Stimulated activated CD4-positive, alpha-beta T cell treated with anti-CD3 and anti-CD28 coated beads, Interleukin-2, amount 100 ng/mL, for 24 hours (primary cell): ENCODE measurements around the gene TNFRSF11A.

Experiments
- DNase-seq, 2 donors: peaks; one replicate each; pipeline ENCODE4 v3.0.0-alpha.2; 2020

TNFRSF11A gene

DNA sequence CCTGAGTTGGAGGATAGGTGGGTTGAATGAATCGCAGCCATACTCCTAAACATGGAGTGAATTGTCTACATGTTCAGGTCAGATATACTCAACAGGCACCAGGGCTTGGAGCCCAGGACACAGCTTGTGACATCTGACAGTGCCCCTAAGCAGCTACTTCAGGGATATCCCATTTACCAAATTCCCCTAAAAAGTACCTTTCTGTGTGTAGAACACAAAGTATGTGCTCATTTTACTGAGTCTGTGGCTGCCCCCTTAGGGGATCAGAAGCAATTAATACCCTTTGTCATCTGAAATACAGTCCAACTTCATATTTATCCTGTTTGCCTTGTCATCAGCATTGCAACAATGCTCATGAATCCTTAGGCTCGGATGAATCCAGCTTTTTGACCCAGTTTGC is 20.8 kb downstream of the TNFRSF11A start:
- DNase-seq = no peak

DNA sequence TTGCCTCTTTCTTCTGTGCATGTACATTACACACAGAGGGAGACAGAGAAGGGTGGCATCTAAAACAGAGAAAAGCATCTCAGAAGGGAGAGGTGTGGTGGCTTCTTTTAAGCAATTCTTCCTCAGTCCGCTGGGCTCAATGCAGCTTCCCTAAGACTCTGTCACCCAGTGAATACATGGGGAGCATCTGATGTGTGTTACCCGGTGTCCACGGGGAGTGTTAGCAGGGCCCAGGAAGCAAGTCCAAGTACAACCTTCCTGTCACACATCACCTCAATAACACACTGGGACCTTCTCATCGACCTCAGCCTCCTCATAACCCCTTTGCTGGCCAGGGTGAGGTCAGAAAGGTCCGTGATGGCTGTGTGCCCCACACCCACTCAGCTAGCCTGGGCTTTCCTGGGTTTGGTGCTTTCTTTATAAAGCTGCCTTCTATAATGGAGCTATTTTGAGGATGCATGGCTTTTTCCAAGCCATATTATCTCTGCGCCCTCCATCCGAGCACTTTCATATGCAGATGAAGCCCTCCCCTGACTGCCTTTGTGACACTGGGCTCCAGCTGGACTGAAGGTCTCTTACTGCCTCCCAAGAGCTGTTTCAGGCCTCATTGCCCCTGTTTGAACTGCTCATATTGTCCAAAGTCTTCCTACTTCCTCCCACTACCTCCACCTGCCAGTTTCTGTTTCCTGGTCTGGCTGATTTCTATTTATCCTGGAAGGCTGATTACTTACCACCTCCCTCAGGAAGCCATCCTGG is 21.4 kb downstream of the TNFRSF11A start:
- DNase-seq = no peak

DNA sequence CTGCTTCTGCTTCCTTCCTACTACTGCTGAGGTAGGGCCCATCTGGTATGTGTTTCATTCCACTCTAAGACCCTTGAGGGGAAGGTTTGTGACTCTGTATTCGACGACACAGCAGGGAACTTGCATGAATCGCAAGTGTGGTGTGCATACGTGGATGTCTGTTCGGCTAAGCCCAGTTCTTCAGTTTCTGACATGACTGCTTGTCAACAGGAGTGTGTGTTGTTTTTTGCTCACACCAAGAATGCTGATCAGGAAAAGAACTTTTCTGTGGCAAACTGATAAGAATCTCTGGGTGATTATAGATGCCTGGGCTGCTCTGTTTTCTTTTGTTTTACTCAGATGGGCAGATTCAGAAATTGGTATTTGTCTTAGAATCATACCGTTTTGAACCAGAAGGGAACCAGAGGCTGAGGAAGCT is 22.0 kb downstream of the TNFRSF11A start:
- no peak for DNase-seq

DNA sequence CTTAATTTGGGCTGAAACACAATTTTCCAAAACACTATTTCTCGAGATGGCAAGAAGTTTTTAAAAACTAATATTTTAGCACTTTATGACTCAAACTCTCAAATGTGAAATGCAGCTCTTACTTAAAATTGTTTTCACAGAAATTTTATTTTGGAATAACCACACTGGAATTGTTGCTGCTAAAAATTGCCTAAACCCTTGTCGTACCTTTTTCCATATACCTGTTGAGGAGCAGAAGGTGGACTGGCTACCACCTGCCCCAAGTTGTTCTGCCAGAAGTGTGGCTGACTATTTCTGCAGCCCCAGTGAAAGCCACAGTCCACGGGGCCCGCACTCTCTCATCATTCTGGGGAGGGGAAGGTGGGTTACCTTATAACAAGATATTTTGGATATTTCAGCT is 23.4 kb downstream of the TNFRSF11A start:
- no peak for DNase-seq

DNA sequence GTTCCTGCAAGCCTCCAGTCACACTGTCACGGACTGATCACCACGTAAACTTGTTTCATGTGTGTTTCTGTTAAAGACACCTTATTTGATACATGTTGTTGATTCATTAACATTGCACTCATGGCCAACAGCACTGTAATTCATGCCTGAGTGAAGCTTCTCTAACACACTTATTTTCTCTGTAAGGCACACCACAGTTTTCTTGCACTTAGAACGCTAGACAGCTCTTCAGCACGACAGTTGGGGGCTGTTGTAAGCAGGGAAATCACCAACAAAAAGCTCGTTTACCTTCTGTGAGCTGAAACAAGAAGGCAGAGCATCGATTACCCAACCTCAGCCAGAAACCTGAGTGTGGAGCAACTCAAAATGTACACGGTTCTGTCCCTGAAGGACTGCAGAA is 28.1 kb downstream of the TNFRSF11A start:
- DNase-seq = no peak

DNA sequence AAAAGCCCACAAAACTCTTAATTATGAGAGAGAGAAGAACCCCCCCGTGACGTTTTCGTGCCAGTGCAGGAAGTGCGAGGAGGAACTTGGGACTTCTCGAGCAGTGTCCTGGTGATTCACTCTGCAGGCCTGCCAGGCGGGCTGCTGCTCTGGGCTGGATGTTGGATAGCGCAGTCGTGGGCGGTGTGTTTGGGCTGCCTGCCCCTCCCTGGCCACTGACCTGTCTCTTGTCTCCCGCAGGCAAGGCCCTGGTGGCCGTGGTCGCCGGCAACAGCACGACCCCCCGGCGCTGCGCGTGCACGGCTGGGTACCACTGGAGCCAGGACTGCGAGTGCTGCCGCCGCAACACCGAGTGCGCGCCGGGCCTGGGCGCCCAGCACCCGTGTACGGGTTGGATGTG is 29.0 kb downstream of the TNFRSF11A start:
- no peak for DNase-seq

DNA sequence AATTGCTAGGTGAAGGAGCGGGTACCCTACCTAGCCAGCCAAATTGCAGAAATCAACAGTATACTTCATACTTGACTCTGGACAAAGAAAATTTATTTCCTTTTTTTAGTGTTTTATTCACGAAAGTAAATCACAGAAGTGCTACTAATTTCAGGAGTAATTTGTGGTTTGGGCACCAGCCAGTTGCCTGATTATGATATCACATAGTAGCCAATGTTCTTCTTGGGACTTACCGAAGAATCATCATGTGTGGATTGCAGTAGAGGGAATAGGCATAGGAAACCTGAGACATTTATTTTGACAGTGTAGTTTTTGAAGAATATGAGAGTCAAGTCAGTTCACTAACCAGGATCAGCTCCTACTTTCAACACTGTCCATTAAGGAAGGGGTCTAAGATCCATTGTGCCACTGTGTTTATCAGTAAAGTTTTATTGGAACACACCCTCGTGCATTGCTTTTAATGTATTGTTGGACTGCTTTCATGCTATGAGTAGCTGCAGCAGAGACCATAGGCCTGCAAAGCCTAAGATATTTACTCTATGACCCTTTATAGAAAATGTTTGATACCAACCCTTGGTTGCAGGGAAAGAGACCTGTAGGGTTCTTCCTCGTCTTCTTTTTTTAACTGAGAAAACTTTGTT is 32.1 kb downstream of the TNFRSF11A start:
- no peak for DNase-seq

DNA sequence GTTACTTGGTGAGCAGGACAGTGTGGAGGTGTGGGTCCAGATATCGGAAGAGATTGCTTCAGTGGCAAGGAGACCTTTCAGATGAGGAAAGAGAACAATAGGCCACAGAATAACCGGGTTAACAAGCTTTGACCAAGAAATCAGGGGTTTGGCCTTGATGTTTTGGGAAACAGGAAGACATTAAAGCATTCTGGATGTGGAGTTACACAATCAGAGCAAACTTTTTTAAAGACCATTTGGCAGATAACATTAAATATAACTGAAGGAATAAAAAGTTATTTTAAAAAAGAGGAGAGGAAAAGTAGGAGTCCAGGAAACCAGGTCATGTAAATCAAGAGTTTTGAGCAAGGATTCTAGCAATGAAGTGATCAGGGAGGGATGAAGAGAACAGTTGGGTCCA is 35.7 kb downstream of the TNFRSF11A start:
- DNase-seq = no peak

DNA sequence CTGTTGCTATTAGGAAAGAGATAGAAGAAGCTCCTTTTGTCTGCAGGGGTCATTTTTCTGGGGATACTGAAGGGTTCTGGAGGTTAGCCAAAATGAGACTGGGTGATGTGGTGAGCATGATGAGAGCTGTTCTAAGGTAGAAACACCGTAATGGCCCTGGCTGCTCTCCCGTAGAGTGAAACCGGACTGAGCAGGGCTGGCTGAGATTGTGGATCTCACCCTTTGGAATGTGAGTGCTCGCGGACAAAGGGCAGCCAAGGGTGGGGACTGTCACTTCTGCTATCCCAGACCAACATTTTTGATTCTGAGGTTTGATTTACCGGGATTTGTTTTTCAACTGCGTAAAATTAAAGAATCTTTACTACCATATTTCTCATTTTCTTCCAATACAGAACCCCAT is 36.2 kb downstream of the TNFRSF11A start:
- no peak for DNase-seq

DNA sequence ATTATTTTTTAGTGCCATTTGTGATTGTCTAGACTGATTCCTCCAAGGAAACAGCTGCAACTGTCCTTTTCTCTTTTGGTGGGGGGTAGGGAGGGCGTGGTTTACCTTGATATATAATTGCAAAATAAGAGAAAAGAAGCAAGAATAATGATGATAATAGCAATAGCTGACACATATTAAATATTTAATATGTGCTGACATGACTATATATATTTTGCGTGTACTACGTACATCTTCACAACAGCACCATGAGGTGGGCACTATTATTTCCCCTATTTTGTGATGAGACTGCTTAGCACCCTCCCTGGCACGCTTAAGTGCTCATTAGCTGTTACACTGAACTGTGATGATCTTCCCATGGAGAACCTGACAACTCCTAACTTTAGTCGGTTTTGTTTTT is 39.4 kb downstream of the TNFRSF11A start:
- no peak for DNase-seq

DNA sequence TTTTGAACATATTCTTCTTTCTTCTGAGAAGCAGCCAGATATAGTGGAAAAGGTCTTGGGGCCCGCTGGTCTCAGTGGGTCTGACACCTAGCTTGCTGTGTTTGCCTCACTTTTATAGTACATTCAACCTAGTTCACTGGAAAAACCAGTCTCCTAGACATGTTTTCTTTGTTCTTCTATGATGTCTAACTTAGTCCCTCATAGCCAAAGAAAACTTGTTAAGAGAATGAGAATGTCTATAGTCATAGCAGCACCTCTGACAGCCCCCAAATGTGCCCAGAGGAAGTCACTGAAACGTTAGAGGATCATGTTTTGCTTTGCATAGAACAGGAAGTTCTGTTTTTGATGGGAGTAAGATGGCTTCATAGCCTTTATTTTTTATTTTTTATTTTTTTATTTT is 40.3 kb downstream of the TNFRSF11A start:
- DNase-seq = no peak

DNA sequence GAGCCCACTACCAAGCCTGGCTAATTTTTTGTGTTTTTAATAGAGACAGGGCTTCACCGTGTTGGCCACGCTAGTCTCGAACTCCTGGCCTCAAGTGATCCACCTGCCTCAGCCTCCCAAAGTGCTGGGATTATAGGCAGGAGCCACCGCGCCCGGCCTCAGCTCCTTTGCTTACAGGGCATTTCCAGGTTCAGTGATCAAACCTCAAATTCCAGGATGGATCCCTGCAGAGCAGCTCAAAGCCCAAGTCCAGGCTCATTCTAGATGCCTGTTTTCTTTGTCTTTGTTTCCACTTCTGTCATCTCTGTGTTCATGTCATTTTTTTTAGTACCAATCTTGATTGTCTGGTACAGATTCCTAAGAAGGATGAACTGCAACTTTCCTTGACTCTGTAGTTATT is 41.9 kb downstream of the TNFRSF11A start:
- DNase-seq = no peak

DNA sequence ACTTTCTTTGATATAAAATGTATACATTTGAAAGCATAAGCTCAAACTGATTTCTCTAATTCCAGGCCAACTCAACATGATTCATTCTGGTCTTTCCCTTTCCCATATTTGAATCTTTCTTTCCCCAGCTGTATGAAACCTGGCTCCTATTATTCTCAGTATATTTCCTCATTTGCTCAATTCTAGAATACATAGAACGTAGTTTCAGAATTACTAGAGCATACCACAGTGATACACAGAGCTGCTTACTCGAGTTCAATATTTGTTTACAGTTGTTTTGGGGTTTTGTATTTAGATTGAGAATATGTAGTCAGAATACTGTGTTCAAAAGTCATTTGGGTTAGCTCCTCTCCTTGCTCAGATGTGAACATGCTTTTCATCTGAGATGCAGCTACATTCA is 43.0 kb downstream of the TNFRSF11A start:
- no peak for DNase-seq

DNA sequence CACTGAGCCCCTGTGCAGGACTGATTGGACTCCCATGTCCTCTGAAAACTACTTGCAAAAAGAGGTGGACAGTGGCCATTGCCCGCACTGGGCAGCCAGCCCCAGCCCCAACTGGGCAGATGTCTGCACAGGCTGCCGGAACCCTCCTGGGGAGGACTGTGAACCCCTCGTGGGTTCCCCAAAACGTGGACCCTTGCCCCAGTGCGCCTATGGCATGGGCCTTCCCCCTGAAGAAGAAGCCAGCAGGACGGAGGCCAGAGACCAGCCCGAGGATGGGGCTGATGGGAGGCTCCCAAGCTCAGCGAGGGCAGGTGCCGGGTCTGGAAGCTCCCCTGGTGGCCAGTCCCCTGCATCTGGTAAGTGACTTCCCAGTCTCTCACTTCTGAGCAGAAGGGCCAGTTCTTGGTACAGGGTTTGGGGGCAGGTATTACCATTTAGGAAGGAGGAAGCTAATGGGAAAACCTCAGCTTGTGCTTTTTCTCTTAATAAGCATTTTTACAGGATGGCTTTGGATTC is 44.1 kb downstream of the TNFRSF11A start:
- DNase-seq = no peak

DNA sequence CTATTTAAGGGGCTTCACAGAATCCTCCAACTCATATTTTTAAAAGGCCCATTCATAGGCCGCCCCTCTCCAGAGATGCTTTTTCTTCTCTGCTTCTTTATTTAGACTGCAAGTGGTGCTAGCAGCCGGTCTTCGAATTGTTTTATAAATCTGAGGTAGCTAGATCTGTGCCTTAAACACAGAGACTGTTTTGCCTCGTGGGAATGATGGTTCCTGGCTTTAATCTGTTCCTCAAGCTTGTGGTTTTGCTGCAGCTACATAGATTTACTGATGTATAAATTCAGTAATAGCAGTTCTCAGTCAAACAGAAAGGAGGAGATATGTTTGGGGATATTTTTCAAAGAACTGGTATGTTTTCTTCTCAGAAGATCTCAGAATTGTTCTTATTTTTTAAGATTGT is 45.3 kb downstream of the TNFRSF11A start:
- no peak for DNase-seq

DNA sequence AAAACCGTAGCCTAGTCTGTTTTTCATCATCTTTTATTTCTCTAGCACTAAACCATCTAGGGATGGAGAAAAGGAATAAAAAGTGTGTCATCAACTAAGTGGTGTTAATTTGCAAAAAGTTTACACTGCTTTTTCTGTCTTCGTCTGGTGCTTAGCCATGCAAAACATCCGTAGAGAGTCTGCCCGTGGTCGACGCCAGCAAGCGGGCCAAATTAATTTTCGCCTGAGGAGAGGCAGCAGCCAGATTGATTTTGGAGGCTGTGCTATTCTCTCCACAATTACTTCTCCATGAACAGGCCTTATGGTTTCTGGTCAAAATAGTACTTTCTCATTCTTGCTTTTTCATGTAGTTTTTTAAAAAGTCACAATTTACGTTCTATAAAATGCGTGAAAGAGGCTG is 46.3 kb downstream of the TNFRSF11A start:
- no peak for DNase-seq

DNA sequence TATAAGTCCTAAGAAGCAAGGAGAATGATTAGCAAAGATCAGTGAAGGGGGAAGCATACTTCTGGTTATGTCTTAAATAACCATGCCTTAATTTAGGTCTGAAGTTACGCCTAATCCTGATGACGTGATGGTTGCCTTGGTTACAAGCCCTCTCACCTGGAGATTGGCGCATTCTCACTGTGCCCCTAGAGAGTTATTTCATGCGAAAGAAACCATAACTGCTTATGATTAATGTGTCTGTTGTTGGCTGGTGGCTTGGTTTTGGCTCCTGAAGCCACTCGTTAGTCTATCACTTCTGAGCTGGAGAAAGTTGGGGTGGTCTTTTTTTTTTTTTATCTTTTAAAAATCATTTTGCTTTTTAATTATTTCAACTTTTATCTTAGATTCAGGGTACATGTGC is 47.0 kb downstream of the TNFRSF11A start:
- no peak for DNase-seq

DNA sequence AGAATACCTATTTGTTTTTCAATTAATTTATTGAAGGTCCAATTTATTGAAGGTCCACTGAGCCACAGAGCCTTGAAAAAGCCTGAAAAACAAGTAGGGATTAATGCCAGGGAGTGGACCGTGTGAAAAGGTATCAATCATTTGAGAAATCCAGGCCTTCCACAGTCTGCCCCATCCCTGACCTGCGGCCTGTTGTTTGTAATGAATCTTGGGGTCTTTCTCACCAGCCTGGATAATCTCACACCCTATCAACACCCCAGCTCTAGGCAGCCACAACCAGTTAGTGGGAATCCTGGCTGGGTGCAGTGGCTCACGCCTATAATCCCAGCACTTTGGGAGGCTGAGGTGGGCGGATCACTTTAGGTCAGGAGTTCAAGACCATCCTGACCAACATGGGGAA is 47.8 kb downstream of the TNFRSF11A start:
- DNase-seq = no peak

DNA sequence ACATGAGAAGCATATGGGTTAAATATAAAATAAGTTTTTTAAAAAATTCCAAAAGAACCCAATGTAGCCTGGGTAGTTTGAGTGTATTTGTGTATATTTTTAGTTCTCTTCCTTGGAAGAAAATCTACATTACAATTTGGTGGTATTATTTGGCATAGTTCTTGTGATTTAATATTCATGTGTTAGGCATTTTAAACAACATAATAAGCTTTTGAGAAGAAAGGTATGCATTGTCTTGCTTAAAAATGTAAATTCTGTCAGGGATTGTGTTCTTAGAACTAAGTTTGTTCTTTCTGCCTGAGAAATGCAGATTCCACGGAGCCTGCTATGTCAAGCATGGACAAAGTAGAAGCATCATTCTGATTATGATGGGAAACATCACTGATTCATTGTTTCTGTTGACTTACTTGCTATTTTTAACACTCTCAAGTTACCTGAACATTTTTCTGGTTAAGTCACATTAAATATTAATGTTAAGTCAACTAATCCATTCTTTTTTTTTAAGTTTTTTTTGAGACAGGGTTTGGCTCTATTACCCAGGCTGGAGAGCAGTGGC is 49.4 kb downstream of the TNFRSF11A start:
- no peak for DNase-seq

DNA sequence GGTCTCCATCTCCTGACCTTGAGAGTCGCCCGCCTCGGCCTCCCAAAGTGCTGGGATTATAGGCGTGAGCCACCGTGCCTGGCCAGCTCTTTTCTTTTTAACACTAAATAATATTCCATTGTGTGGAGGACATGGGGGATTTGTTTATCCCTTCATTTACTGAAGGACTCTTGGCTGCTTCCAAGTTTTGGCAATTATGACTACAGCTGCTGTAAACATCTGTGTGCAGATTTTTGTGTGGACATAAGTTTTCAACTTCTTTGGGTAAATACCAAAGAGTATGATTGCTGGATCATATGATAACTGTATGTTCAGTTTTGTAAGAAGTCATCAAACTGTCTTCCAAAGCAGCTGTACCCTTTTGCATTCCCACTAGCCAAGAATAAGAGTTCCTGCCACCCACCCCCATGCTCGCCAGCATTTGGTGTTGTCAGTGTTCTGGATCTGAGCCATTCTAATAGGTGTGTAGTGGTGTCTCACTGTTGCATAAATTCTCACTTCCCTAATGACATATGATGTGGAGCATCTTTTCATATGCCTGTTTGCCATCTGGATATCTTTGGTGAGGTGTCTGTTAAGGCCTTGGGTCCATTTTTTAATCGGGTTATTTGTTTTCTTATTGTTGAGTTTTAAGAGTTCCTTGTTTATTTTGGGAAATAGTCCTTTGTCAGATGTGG is 52.2 kb downstream of the TNFRSF11A start:
- no peak for DNase-seq

DNA sequence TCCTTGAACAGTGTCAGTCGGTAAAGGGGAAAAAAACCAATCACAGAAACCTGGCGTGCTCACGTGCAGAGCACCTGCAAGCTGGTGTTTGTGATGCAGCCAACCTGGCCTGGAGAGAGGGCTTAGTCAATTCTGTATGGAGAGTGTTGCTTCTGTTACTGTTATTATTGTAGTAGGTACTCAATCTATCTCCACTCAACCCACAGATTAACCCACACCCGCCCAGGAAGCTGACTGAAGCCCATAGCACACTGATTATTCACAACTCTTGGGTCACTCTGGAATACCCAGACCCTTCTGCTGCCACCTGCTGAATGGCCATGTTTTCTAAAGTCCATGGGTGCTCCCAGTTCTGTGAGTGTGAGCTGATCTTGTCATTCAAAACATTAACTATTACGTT is 53.9 kb downstream of the TNFRSF11A start:
- DNase-seq = no peak

DNA sequence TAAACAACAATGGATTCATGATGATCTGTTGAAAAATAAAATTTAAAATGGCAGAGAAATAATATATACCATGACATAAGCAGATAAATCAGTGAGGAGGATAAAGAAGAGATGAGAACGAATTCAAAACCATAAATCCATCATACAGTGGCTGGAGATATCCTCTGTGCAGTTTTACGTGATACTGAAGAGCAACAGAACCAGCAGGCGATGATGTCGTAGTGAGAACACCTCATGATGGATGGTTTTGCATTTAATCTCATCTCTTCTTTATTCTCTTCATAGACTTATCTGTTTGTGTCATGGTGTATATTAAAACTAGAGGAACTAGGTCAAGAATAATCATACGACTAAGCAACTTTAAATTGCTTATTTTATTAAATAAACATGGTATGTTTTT is 56.3 kb downstream of the TNFRSF11A start:
- no peak for DNase-seq

DNA sequence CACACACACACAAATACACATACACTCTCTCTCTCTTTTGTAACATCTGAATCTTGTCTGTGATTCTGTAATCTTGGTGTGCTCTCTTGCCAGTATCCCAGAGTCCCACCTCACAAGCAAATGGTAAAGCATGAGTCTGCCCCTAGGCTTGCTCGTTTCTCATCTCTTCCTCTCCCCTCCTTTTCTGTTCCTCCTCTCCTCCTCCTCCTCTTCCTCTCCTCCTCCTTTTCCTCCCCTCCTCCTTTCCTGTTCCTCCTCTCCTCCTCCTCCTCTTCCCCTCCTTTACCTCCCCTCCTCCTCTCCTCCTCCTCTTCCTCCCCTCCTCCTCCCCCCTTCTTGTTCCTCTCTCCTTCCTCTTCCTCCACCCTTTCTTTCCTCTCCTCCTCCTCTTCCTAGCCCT is 59.0 kb downstream of the TNFRSF11A start:
- DNase-seq = no peak

DNA sequence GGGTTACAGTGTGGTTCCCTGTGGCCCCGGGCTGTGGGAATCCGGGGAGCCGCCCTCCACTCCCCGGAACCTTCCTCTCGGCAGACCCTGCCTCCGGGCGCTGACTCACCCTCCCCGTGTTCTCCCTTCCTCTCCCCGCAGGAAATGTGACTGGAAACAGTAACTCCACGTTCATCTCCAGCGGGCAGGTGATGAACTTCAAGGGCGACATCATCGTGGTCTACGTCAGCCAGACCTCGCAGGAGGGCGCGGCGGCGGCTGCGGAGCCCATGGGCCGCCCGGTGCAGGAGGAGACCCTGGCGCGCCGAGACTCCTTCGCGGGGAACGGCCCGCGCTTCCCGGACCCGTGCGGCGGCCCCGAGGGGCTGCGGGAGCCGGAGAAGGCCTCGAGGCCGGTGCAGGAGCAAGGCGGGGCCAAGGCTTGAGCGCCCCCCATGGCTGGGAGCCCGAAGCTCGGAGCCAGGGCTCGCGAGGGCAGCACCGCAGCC is 59.5 kb downstream of the TNFRSF11A start:
- no peak for DNase-seq
